GM23248 (cell line): ENCODE results near the gene ZBTB9. TPM values are rescaled to one million over a fixed set of nuclear protein-coding genes. Genes with fewer than 3 reads are reported as not detected.

Experiments used
- DNase-seq: peaks from one replicate; pipeline ENCODE4 v3.0.0-alpha.2; 2015
- H2AFZ ChIP-seq: fragments of 200-600 bp; sonication (generic); 2 replicates; pipeline ENCODE4 v1.6.1; 2016; ENCODE audit warnings: antibody characterized with exemption
- H3F3A ChIP-seq: fragments of 200-600 bp; sonication (generic); 2 replicates; pipeline ENCODE4 v1.6.1; 2016; ENCODE audit warnings: mild to moderate bottlenecking, antibody characterized with exemption, mixed run types; ENCODE audit not compliant: insufficient read depth
- H3K27ac ChIP-seq: fragments of 200-600 bp; sonication (generic); 2 replicates; pipeline ENCODE4 v1.5.1; 2016; ENCODE audit warnings: mild to moderate bottlenecking
- H3K27me3 ChIP-seq: fragments of 200-600 bp; sonication (generic); replicated peaks from 2 replicates; pipeline ENCODE4 v1.6.1; 2016; ENCODE audit warnings: mild to moderate bottlenecking; ENCODE audit not compliant: insufficient read depth
- H3K36me3 ChIP-seq: fragments of 200-600 bp; sonication (generic); 2 replicates; pipeline ENCODE4 v1.6.1; 2016; ENCODE audit warnings: low read depth, mild to moderate bottlenecking
- H3K4me1 ChIP-seq: fragments of 200-600 bp; sonication (generic); 2 replicates; pipeline ENCODE4 v1.6.1; 2016; ENCODE audit warnings: mild to moderate bottlenecking; ENCODE audit not compliant: insufficient read depth
- H3K4me2 ChIP-seq: fragments of 200-600 bp; sonication (generic); one replicate; pipeline ENCODE4 v1.6.1; 2016; ENCODE audit warnings: mild to moderate bottlenecking; ENCODE audit not compliant: unreplicated experiment
- H3K4me3 ChIP-seq: fragments of 200-600 bp; sonication (generic); 2 replicates; pipeline ENCODE4 v1.5.1; 2016; ENCODE audit warnings: mild to moderate bottlenecking
- H3K79me2 ChIP-seq: fragments of 200-600 bp; sonication (generic); 2 replicates; pipeline ENCODE4 v1.6.1; 2016; ENCODE audit warnings: mild to moderate bottlenecking; ENCODE audit not compliant: insufficient read depth
- H3K9ac ChIP-seq: fragments of 200-600 bp; sonication (generic); 2 replicates; pipeline ENCODE4 v1.6.1; 2016; ENCODE audit warnings: mild to moderate bottlenecking
- H3K9me2 ChIP-seq: fragments of 200-600 bp; sonication (generic); 2 replicates; pipeline ENCODE4 v1.6.1; 2016; ENCODE audit warnings: mixed run types, mild to moderate bottlenecking, moderate library complexity; ENCODE audit not compliant: insufficient read depth
- H3K9me3 ChIP-seq: fragments of 200-600 bp; sonication (generic); one replicate; pipeline ENCODE4 v1.6.1; 2017; ENCODE audit warnings: low read depth
- H4K20me1 ChIP-seq: fragments of 200-600 bp; sonication (generic); 2 replicates; pipeline ENCODE4 v1.6.0; 2016; ENCODE audit not compliant: insufficient read depth
- EZH2 ChIP-seq: fragments of 200-600 bp; sonication (generic); IDR thresholded peaks from 2 replicates; pipeline ENCODE4 v1.6.1; 2018; ENCODE audit warnings: antibody characterized with exemption, mild to moderate bottlenecking; ENCODE audit not compliant: insufficient read depth, poor library complexity, severe bottlenecking
- EZH2phosphoT487 ChIP-seq: fragments of 200-600 bp; sonication (generic); IDR thresholded peaks from 2 replicates; pipeline ENCODE4 v1.6.1; 2018; ENCODE audit warnings: antibody characterized with exemption, moderate library complexity, mild to moderate bottlenecking, low read depth; ENCODE audit not compliant: insufficient read depth
- WGBS, 2 experiments: methylation state at CpG; one replicate each; pipeline ENCODE4 v1.1.6; 2015 to 2017; ENCODE audit warnings: low lambda C conversion rate in 2 of 2, low coverage in 1 of 2; ENCODE audit errors: missing lambda C conversion rate in 2 of 2; 5-methylcytosine and 5-hydroxymethylcytosine counted together
- in situ Hi-C: fragments of 300-500 bp; cut with MboI; formaldehyde crosslinking; loops from 2 replicates; pipeline ENCODE4 v1.15.0; 2020
- microRNA-seq: library from miRNA; unstranded; fragments of <30 nt; microRNA quantifications from one replicate; pipeline ENCODE4, GENCODE V29; 2016; ENCODE audit warnings: borderline number of aligned reads
- polyA plus RNA-seq: library from polyadenylated mRNA; unstranded; fragments of >200 nt; fragmentation: Nextera tagmentation; extraction: Ambion mirVana; gene quantifications from 2 replicates; pipeline ENCODE4 v1.2.1, GENCODE V29; 2016
- small RNA-seq: library from RNA; depleted of rRNA; stranded (forward); fragments of <200 nt; gene quantifications from one replicate; pipeline ENCODE3, GENCODE V24; 2014; ENCODE audit warnings: low read depth, low replicate concordance
- total RNA-seq: library from RNA; depleted of rRNA; stranded (reverse); fragments of >200 nt; shearing (Covaris generic); gene quantifications from 2 replicates; pipeline ENCODE4 v1.2.3, GENCODE V29; 2014; rRNA removed

ZBTB9 gene
- total and polyA plus RNA-seq, 2 experiments from 2014 or later, result 3.5 to 7.0 TPM

GRCh38 chr6:33505548-33506370 lies 51.4 kb downstream of the ZBTB9 start:
- Histone ChIP-seq H3K9ac (no peak overlapping the region), H3K27ac (no peak overlapping the region), H3K79me2 (no peaks in the 10 kb centered on the region), H3K9me2 (no peaks in the 10 kb centered on the region), H3K9me3 (no peaks in the 10 kb centered on the region), H3K36me3 (no peaks in the 10 kb centered on the region), H3K27me3 (peaks cover 10% of the 10 kb centered on the region; the same call in 1 of the 2 replicates), H3F3A (no peaks in the 10 kb centered on the region), H3K4me3 (no peak overlapping the region), H2AFZ (no peak overlapping the region), H4K20me1 (no peaks in the 10 kb centered on the region), H3K4me2 (no peak overlapping the region), H3K4me1 (no peaks in the 10 kb centered on the region)
- TF ChIP-seq EZH2 (no peak), EZH2phosphoT487 (no peak)
- WGBS, 2 experiments, result 49 to 61% methylated on average over 7 of the region's 7 CpGs
- in situ Hi-C loops, result no loop called here
- DNase-seq, result no peak

Small RNA genes lying within 50 kb of the gene (microRNA-seq; reads per million reads assigned to microRNA genes)
- gene MIR5004, result not detected

Small RNA genes lying within 50 kb of the gene (small RNA-seq; reads per million reads assigned to genes)
- gene ZBTB9, result not detected

Other genes with a start within 250 kb of the ZBTB9 start
- gene HSD17B8, start 249.9 kb upstream of the ZBTB9 start, total RNA-seq, result 1.8 and 3.7 TPM in 2 replicates
- gene HSD17B8, start 249.9 kb upstream of the ZBTB9 start, polyA plus RNA-seq, result 5.3 and 5.6 TPM in 2 replicates
- 35.8 and 37.6 TPM in 2 replicates for gene RING1, start 246.1 kb upstream of the ZBTB9 start, total RNA-seq
- gene RING1, start 246.1 kb upstream of the ZBTB9 start, polyA plus RNA-seq, result 11.3 and 12.7 TPM in 2 replicates
- gene VPS52, start 182.7 kb upstream of the ZBTB9 start, total RNA-seq, result 32.3 and 38.8 TPM in 2 replicates
- gene VPS52, start 182.7 kb upstream of the ZBTB9 start, polyA plus RNA-seq, result 33.9 and 35.3 TPM in 2 replicates
- 2,521 and 3,021 TPM in 2 replicates for gene RPS18, start 182.5 kb upstream of the ZBTB9 start, total RNA-seq
- gene RPS18, start 182.5 kb upstream of the ZBTB9 start, polyA plus RNA-seq, result 1,848 and 1,924 TPM in 2 replicates
- 2.6 and 2.7 TPM in 2 replicates for gene B3GALT4, start 177.5 kb upstream of the ZBTB9 start, total RNA-seq
- gene B3GALT4, start 177.5 kb upstream of the ZBTB9 start, polyA plus RNA-seq, result 2.4 and 2.7 TPM in 2 replicates
- gene WDR46, start 165.3 kb upstream of the ZBTB9 start, total RNA-seq, result 64.4 and 81.9 TPM in 2 replicates
- gene WDR46, start 165.3 kb upstream of the ZBTB9 start, polyA plus RNA-seq, result 79.4 and 90.9 TPM in 2 replicates
- 31.9 and 38.7 TPM in 2 replicates for gene PFDN6, start 165.0 kb upstream of the ZBTB9 start, total RNA-seq
- gene PFDN6, start 165.0 kb upstream of the ZBTB9 start, polyA plus RNA-seq, result 7.9 and 9.1 TPM in 2 replicates
- gene RGL2, start 155.6 kb upstream of the ZBTB9 start, total RNA-seq, result 18.5 and 21.1 TPM in 2 replicates
- gene RGL2, start 155.6 kb upstream of the ZBTB9 start, polyA plus RNA-seq, result 22.4 and 23.3 TPM in 2 replicates
- 62.3 and 68.7 TPM in 2 replicates for gene TAPBP, start 140.5 kb upstream of the ZBTB9 start, total RNA-seq
- gene TAPBP, start 140.5 kb upstream of the ZBTB9 start, polyA plus RNA-seq, result 75.8 and 78.4 TPM in 2 replicates
- gene ZBTB22, start 136.8 kb upstream of the ZBTB9 start, total RNA-seq, result 15.3 and 18.3 TPM in 2 replicates
- 9.8 and 11.2 TPM in 2 replicates for gene ZBTB22, start 136.8 kb upstream of the ZBTB9 start, polyA plus RNA-seq
- 24.8 and 27.8 TPM in 2 replicates for gene DAXX, start 131.6 kb upstream of the ZBTB9 start, total RNA-seq
- 42.2 and 49.3 TPM in 2 replicates for gene DAXX, start 131.6 kb upstream of the ZBTB9 start, polyA plus RNA-seq
- gene KIFC1, start 62.8 kb upstream of the ZBTB9 start, total RNA-seq, result 14.4 and 14.5 TPM in 2 replicates
- gene KIFC1, start 62.8 kb upstream of the ZBTB9 start, polyA plus RNA-seq, result 3.9 and 4.0 TPM in 2 replicates
- 39.8 and 44.9 TPM in 2 replicates for gene PHF1, start 43.6 kb upstream of the ZBTB9 start, total RNA-seq
- gene PHF1, start 43.6 kb upstream of the ZBTB9 start, polyA plus RNA-seq, result 24.5 TPM in 2 replicates
- 197 and 204 TPM in 2 replicates for gene CUTA, start 36.5 kb upstream of the ZBTB9 start, total RNA-seq
- 397 and 404 TPM in 2 replicates for gene CUTA, start 36.5 kb upstream of the ZBTB9 start, polyA plus RNA-seq
- 2.8 and 3.7 TPM in 2 replicates for gene SYNGAP1, start 34.5 kb upstream of the ZBTB9 start, total RNA-seq
- gene SYNGAP1, start 34.5 kb upstream of the ZBTB9 start, polyA plus RNA-seq, result 0.42 and 0.65 TPM in 2 replicates
- gene BAK1, start 125.7 kb downstream of the ZBTB9 start, total RNA-seq, result 18.8 and 22.5 TPM in 2 replicates
- 30.7 and 37.1 TPM in 2 replicates for gene BAK1, start 125.7 kb downstream of the ZBTB9 start, polyA plus RNA-seq
- gene ITPR3, start 166.7 kb downstream of the ZBTB9 start, total RNA-seq, result 10.4 and 14.3 TPM in 2 replicates
- 4.8 and 4.9 TPM in 2 replicates for gene ITPR3, start 166.7 kb downstream of the ZBTB9 start, polyA plus RNA-seq